Measurements from ENCODE around the gene AGPAT3. TPM values are rescaled to one million over a fixed set of nuclear protein-coding genes. Genes with fewer than 3 reads are reported as not detected.

The AGPAT3 gene
- total RNA-seq, 1 donor from 2014 or later: 39.7 TPM

DNA sequence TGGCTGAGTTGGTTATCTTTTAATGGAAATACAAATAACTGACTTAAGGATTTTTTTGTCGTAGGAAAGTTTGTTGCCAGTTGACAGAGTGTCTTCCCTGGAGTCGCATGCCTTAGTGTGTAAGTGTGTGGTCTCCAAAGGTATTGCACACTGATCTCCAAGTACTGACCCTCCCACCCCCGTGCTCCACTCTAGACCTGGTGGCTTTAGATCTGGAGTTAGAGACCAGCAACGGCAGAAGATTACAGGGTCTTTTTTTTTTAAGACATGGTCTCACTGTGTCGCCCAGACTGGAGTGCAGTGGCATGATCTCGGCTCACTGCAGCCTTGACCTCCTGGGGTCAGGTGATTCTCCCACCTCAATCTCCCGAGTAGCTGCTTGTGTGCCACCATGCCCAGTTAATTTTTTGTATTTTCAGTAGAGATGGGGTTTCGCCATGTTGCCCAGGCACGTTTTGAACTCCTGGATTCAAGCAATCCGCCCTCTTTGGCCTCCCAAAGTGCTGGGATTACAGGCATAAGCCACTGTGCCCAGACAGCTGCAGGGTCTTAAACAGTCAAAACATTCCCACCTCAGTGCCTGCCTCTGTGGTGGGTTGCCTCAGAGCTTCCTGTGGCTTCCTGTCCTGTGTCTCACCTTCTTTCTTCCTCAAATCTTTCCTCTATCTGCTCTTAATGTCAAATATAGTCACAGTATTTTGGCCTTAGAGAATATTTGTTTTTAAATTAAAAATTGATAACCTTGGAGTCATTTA, 154.0 kb downstream of the AGPAT3 start:
- DNase-seq (ENCODE audit: low read depth in 2 of 2): no peak

DNA sequence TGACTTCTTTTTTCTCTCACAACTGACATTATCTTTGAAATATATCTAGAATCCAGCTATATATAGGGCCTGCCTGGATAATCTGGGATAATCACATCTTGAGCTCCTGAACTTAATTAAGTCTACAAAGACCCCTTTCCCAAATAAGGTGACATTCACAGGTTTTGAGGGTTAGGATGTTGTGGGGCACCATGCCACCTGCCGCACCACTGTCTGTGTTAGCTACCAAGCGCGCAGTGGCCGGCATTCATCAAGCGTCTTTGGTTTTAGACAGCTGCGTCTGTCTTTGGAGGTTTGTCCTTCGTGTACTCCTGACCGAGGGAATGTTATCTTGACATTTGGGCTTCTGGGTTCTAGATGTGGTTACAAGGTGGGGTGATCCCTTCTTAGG, 154.5 kb downstream of the AGPAT3 start:
- DNase-seq (ENCODE audit: low read depth in 2 of 2): no peak

GRCh38 chr21:44020551-44020950, 155.5 kb downstream of the AGPAT3 start:
- DNase-seq (ENCODE audit: low read depth in 2 of 2): no peak

- no peak for DNase-seq (ENCODE audit: low read depth in 2 of 2)
These were observed 156.0 kb downstream of the AGPAT3 start for GRCh38 chr21:44021064-44021463.

DNA sequence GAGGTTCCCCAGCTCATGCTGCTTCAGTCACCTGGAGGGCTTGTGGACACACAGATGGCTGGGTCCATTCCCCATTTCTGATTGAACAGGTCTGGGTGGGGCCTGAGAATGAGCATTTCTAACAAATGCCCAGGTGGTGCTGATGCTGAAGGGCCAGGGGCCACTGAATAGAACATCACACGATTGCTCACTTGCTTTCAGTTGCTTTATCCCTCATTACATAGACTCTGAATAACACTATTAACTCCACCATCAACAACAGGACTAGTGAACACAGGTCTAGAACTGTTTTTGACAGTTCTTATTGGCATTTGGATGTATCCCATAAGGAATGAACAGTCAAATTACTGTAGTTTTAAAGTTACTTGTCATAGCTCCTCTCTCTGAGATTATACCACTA, 159.2 kb downstream of the AGPAT3 start:
- DNase-seq (ENCODE audit: low read depth in 2 of 2): no peak

DNA sequence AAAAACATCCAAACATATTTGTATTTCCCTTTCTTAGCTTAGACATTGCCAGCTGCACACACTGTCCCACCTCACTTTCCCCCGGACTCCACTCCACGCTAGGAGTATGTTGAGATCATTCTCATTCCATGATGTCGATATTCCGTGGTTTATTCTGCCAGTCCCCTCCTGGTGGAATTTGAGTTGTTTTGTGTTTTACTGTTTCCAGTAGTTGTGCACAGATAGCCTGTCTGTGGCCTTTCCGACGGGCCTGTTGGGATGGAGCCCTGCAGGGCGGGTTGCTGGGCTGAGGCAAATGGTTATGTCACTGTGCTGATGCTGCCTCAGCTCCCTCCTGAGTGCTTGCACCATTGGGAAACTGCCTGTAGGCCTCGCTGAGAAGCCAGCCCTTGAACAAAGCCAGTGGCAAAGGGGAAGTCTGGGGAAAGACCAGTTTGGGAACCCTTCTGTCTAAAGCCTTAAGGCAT, 159.9 kb downstream of the AGPAT3 start:
- peak; percentile 46 to 78 for DNase-seq (ENCODE audit: low read depth in 2 of 2)

- DNase-seq (ENCODE audit: low read depth in 2 of 2): no peak
These were observed 162.7 kb downstream of the AGPAT3 start for GRCh38 chr21:44027607-44028286.

- no peak for DNase-seq (ENCODE audit: low read depth in 2 of 2)
These were observed 163.2 kb downstream of the AGPAT3 start for GRCh38 chr21:44028287-44028659.

DNA sequence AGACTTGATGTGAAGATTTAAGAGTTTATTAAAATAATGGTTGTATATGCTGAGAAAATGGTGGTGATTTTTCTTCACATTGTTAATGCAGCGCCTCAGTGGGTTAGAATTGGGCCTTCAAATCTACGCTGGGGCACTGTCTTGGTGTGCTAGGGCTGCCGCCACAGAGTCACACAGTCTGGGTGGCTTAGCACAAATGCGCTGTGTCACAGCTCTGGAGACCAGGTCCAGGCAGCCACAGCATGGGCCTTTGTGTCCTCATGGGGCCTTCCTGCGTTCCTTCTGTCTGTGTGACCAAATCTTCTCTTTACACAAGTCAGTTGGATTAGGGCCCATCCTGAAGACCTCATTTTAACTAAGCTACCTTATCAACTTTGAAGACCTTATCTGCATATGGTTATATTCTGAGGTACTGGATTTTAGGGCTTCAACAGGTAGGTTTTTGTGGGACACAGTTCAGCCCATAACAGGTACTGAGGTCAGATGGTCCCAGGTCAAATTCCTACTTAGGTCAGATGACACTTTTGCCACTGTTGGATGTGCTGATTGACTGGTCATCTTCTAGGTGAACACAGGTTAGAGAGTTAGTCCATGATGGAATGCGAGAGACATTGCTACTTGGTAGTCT, 164.6 kb downstream of the AGPAT3 start:
- DNase-seq (ENCODE audit: low read depth in 2 of 2): no peak

GRCh38 chr21:44035244-44035643, 170.2 kb downstream of the AGPAT3 start:
- DNase-seq (ENCODE audit: low read depth in 2 of 2): no peak

Other genes with a start within 250 kb of the AGPAT3 start
- 0.20 and 0.44 TPM in 2 replicates for gene HSF2BP, start 205.7 kb upstream of the AGPAT3 start, total RNA-seq
- gene RRP1B, start 205.7 kb upstream of the AGPAT3 start, total RNA-seq: 14.6 and 20.8 TPM in 2 replicates
- 20.7 and 23.6 TPM in 2 replicates for gene PDXK, start 146.1 kb upstream of the AGPAT3 start, total RNA-seq
- 13.1 and 23.0 TPM in 2 replicates for gene CSTB, start 88.9 kb upstream of the AGPAT3 start, total RNA-seq
- gene RRP1, start 75.6 kb upstream of the AGPAT3 start, total RNA-seq: 11.1 and 13.9 TPM in 2 replicates
- gene TRAPPC10, start 147.1 kb downstream of the AGPAT3 start, total RNA-seq: 14.6 and 26.4 TPM in 2 replicates
- gene PWP2, start 242.2 kb downstream of the AGPAT3 start, total RNA-seq: 9.6 and 19.4 TPM in 2 replicates